H1 (cell line): ENCODE measurements around the gene ZBTB1. TPM values are rescaled to one million over a fixed set of nuclear protein-coding genes. Genes with fewer than 3 reads are reported as not detected.

ENCODE experiments used
- CTCF ChIA-PET: fragments of 300-600 bp; sonication (Branson Sonifier 250); formaldehyde crosslinking; loops from one replicate; lab custom pipeline; 2021; ENCODE audit not compliant: partially characterized antibody; lab: Charles Lee
- POLR2A ChIA-PET: fragments of 300-600 bp; sonication (Branson Sonifier 250); formaldehyde crosslinking; loops from one replicate; lab custom pipeline; 2021; ENCODE audit warnings: inconsistent platforms; ENCODE audit not compliant: partially characterized antibody; lab: Charles Lee
- DNase-seq, 2 experiments: peaks; one replicate each; pipeline versions ENCODE4 v3.0.0 to v3.0.0-alpha.2; 2010 to 2022; ENCODE audit warnings: low spot score in 2 of 2, low read depth in 1 of 2, mixed read lengths in 1 of 2
- FAIRE-seq: peaks from 2 replicates; lab custom pipeline; 2011; peaks lifted over from hg19 to GRCh38; lab: Jason Lieb, UNC
- H2AFZ ChIP-seq: 2 replicates; pipeline ENCODE4 v1.8.1; 2012; ENCODE audit warnings: low read length, inconsistent platforms
- H2AK5ac ChIP-seq: 2 replicates; pipeline ENCODE4 v1.6.1; 2013; ENCODE audit warnings: low read depth, low read length
- H2BK120ac ChIP-seq: replicated peaks from 2 replicates; pipeline ENCODE3; 2013; ENCODE audit warnings: low read depth, low read length, inconsistent platforms
- H2BK12ac ChIP-seq: 2 replicates; pipeline ENCODE4 v1.6.1; 2013; ENCODE audit warnings: low read depth, low read length
- H2BK15ac ChIP-seq: 2 replicates; pipeline ENCODE4 v1.6.1; 2013; ENCODE audit warnings: low read length
- H2BK20ac ChIP-seq: 2 replicates; pipeline ENCODE4 v1.6.1; 2013; ENCODE audit warnings: low read length
- H2BK5ac ChIP-seq: 2 replicates; pipeline ENCODE4 v1.6.1; 2013; ENCODE audit warnings: low read depth, low read length
- H3K14ac ChIP-seq: 2 replicates; pipeline ENCODE4 v1.6.1; 2013; ENCODE audit warnings: inconsistent platforms; ENCODE audit not compliant: insufficient read length
- H3K18ac ChIP-seq: 2 replicates; pipeline ENCODE4 v1.6.1; 2013; ENCODE audit warnings: low read length; ENCODE audit errors: extremely low read depth
- H3K23ac ChIP-seq: 2 replicates; pipeline ENCODE4 v1.6.1; 2013; ENCODE audit warnings: inconsistent platforms; ENCODE audit not compliant: insufficient read length
- H3K23me2 ChIP-seq: 2 replicates; pipeline ENCODE4 v1.6.1; 2013; ENCODE audit warnings: low read depth, low read length
- H3K27ac ChIP-seq: 2 replicates; pipeline ENCODE4 v1.6.1; 2011; ENCODE audit warnings: low read depth, low read length, inconsistent platforms
- H3K27me3 ChIP-seq, 4 experiments: replicated peaks in 1 of 4; 1 replicate in 1 of 4; 2 replicates in 3 of 4; pipeline versions ENCODE4 v1.6.1 to v1.8.1; 2011 to 2013; ENCODE audit warnings: low read length in 3 of 4, mild to moderate bottlenecking in 3 of 4, inconsistent platforms in 2 of 4, mixed read lengths in 2 of 4, moderate library complexity in 1 of 4; ENCODE audit not compliant: control insufficient read depth in 3 of 4, insufficient read depth in 3 of 4; ENCODE audit errors: extremely low read depth in 1 of 4
- H3K36me3 ChIP-seq, 4 experiments: 2 replicates each; pipeline versions ENCODE4 v1.6.1 to v1.8.1; 2011 to 2013; ENCODE audit warnings: mild to moderate bottlenecking in 4 of 4, low read length in 3 of 4, moderate library complexity in 2 of 4, control low read depth in 1 of 4, inconsistent platforms in 1 of 4; ENCODE audit not compliant: insufficient read depth in 4 of 4, control insufficient read depth in 2 of 4
- H3K4ac ChIP-seq: replicated peaks from 2 replicates; pipeline ENCODE3; 2013; ENCODE audit warnings: low read length, low read depth, mixed read lengths, inconsistent platforms; ENCODE audit not compliant: insufficient read length
- H3K4me1 ChIP-seq, 4 experiments: replicated peaks in 1 of 4; 1 replicate in 1 of 4; 2 replicates in 3 of 4; pipeline versions ENCODE4 v1.6.1 to v1.8.1; 2011 to 2013; ENCODE audit warnings: low read length in 3 of 4, inconsistent platforms in 2 of 4, mixed read lengths in 1 of 4; ENCODE audit not compliant: insufficient read depth in 4 of 4, control insufficient read depth in 3 of 4
- H3K4me2 ChIP-seq, 2 experiments: 2 replicates each; pipeline versions ENCODE4 v1.6.1 to v1.8.1; 2011 to 2013; ENCODE audit warnings: low read depth in 2 of 2, low read length in 2 of 2, control low read depth in 1 of 2, inconsistent platforms in 1 of 2, mild to moderate bottlenecking in 1 of 2; ENCODE audit not compliant: insufficient read depth in 1 of 2
- H3K4me3 ChIP-seq, 4 experiments: fragments of 200-600, 300-600 bp in 1 of 4; sonication (generic), shearing (Covaris generic), sonication (Bioruptor Twin) in 1 of 4; 2 replicates each; pipeline versions ENCODE4 v1.5.1 to v1.8.1; 2011 to 2016; ENCODE audit warnings: low read length in 4 of 4, low read depth in 3 of 4, control low read depth in 2 of 4, inconsistent platforms in 2 of 4, mild to moderate bottlenecking in 2 of 4, mixed read lengths in 1 of 4, moderate library complexity in 1 of 4; ENCODE audit not compliant: insufficient read depth in 2 of 4; ENCODE audit errors: extremely low read depth in 1 of 4
- H3K56ac ChIP-seq: replicated peaks from 2 replicates; pipeline ENCODE3; 2013; ENCODE audit warnings: low read depth, mild to moderate bottlenecking, mixed read lengths, low read length, inconsistent platforms; ENCODE audit not compliant: insufficient read length
- H3K79me1 ChIP-seq: 2 replicates; pipeline ENCODE4 v1.6.1; 2013; ENCODE audit warnings: low read depth, low read length, control low read depth
- H3K79me2 ChIP-seq, 2 experiments: 2 replicates each; pipeline versions ENCODE4 v1.6.1 to v1.8.1; 2012 to 2013; ENCODE audit warnings: low read length in 2 of 2, mild to moderate bottlenecking in 2 of 2, inconsistent platforms in 1 of 2; ENCODE audit not compliant: insufficient read depth in 2 of 2, control insufficient read depth in 1 of 2
- H3K9ac ChIP-seq, 4 experiments: replicated peaks in 1 of 4; 1 replicate in 1 of 4; 2 replicates in 3 of 4; pipeline versions ENCODE4 v1.6.1 to v1.8.1; 2011 to 2013; ENCODE audit warnings: low read depth in 3 of 4, low read length in 3 of 4, control low read depth in 2 of 4, mild to moderate bottlenecking in 2 of 4, moderate library complexity in 2 of 4, inconsistent platforms in 1 of 4; ENCODE audit errors: extremely low read depth in 1 of 4
- H3K9me3 ChIP-seq, 2 experiments: 2 replicates each; pipeline versions ENCODE4 v1.6.1 to v1.8.1; 2012 to 2013; ENCODE audit warnings: mild to moderate bottlenecking in 2 of 2, moderate library complexity in 2 of 2, control low read depth in 1 of 2, inconsistent platforms in 1 of 2, low read depth in 1 of 2, low read length in 1 of 2, mixed read lengths in 1 of 2; ENCODE audit not compliant: insufficient read depth in 2 of 2
- H4K20me1 ChIP-seq, 2 experiments: replicated peaks in 1 of 2; 2 replicates each; pipeline versions ENCODE3 to v1.8.1; 2011 to 2013; ENCODE audit warnings: inconsistent platforms in 2 of 2, low read length in 2 of 2, mild to moderate bottlenecking in 1 of 2; ENCODE audit not compliant: insufficient read depth in 2 of 2, control insufficient read depth in 1 of 2
- H4K5ac ChIP-seq: 2 replicates; pipeline ENCODE4 v1.6.1; 2013; ENCODE audit warnings: low read length, low read depth, mixed read lengths, inconsistent platforms; ENCODE audit not compliant: insufficient read length
- H4K8ac ChIP-seq: 2 replicates; pipeline ENCODE4 v1.8.0; 2013; ENCODE audit warnings: mild to moderate bottlenecking, moderate library complexity, low read length, inconsistent platforms; ENCODE audit not compliant: insufficient read depth; ENCODE audit errors: extremely low read depth
- H4K91ac ChIP-seq: replicated peaks from 2 replicates; pipeline ENCODE3; 2013; ENCODE audit warnings: low read length, mixed read lengths, inconsistent platforms; ENCODE audit not compliant: insufficient read length
- CEBPB ChIP-seq: IDR thresholded peaks from 2 replicates; pipeline ENCODE4 v1.6.1; 2012; ENCODE audit warnings: low read depth, low read length
- EGR1 ChIP-seq: IDR thresholded peaks from 2 replicates; pipeline ENCODE4 v1.6.1; 2011; ENCODE audit warnings: low read depth, low read length, borderline replicate concordance
- MAFK ChIP-seq: IDR thresholded peaks from 2 replicates; pipeline ENCODE4 v1.6.1; 2012; ENCODE audit warnings: low read depth, mild to moderate bottlenecking, improper control_type of control experiment, low read length
- POLR2AphosphoS5 ChIP-seq: IDR thresholded peaks from 2 replicates; pipeline ENCODE4 v1.6.1; 2011; ENCODE audit warnings: low read depth, low read length
- POU5F1 ChIP-seq: IDR thresholded peaks from 2 replicates; pipeline ENCODE4 v1.6.1; 2011; ENCODE audit warnings: low read depth, mild to moderate bottlenecking, low read length, moderate library complexity
- SIN3A ChIP-seq, 2 experiments: IDR thresholded peaks in 1 of 2; conservative IDR thresholded peaks in 1 of 2; 2 replicates each; pipeline ENCODE4 v1.6.1; 2011 to 2012; ENCODE audit warnings: low read length in 2 of 2, improper control_type of control experiment in 1 of 2, low read depth in 1 of 2, mild to moderate bottlenecking in 1 of 2
- SUZ12 ChIP-seq: fragments of 200-600 bp; sonication (generic); IDR thresholded peaks from 2 replicates; pipeline ENCODE4 v1.6.1; 2012; ENCODE audit warnings: mild to moderate bottlenecking, inconsistent platforms, low read length, moderate library complexity, mixed read lengths
- TEAD4 ChIP-seq: IDR thresholded peaks from 2 replicates; pipeline ENCODE4 v1.6.1; 2012; ENCODE audit warnings: low read depth, low read length, inconsistent platforms, mixed read lengths
- WGBS, 2 experiments: shearing (Covaris generic) in 1 of 2; methylation state at CpG; one replicate each; pipeline versions ENCODE4 v1.1.6 to v1.1.7; 2013 to 2015; ENCODE audit warnings: low lambda C conversion rate in 2 of 2, mixed read lengths in 2 of 2, inconsistent platforms in 1 of 2, low coverage in 1 of 2, missing lambda C conversion rate in 1 of 2; ENCODE audit not compliant: insufficient replicate concordance in 2 of 2, insufficient coverage in 1 of 2, insufficient read length in 1 of 2; ENCODE audit errors: extremely low coverage in 1 of 2, missing lambda C conversion rate in 1 of 2; 5-methylcytosine and 5-hydroxymethylcytosine counted together
- polyA plus RNA-seq, 7 experiments: library from polyadenylated mRNA; depleted of rRNA in 3 of 7; stranded (reverse) in 5 of 7; unstranded in 2 of 7; fragments of >200 nt in 5 of 7; fragments of 200-250 nt in 2 of 7; gene quantifications; 1 replicate in 5 of 7; 2 replicates in 1 of 7; 4 replicates in 1 of 7; pipeline versions ENCODE4 v1.2.1 to v1.2.3, GENCODE V29; 2011 to 2013; ENCODE audit warnings: missing spikeins in 2 of 7, mixed read lengths in 2 of 7
- total RNA-seq: library from RNA; stranded (reverse); fragmentation: NEBNext Ultra II Directional; extraction: Animal tissue kit (Norgen Biotek cat#: 25700); gene quantifications from 2 replicates; pipeline ENCODE4 v1.2.1, GENCODE V29; 2021
- TF ChIP-seq, protein P1 (sequence below): IDR thresholded peaks from 2 replicates; pipeline ENCODE4 v1.6.1; 2011; ENCODE audit warnings: low read depth, mild to moderate bottlenecking, low read length; ENCODE audit not compliant: insufficient read depth
- TF ChIP-seq, protein P2 (sequence below): IDR thresholded peaks from 2 replicates; pipeline ENCODE4 v1.6.1; 2012; ENCODE audit warnings: inconsistent platforms

ZBTB1 gene
- total and polyA plus RNA-seq, 2 of the 8 experiments (the other 6 are each of a cell fraction or from before 2014, with no cell fraction given), result 13.6 to 27.5 TPM

DNA sequence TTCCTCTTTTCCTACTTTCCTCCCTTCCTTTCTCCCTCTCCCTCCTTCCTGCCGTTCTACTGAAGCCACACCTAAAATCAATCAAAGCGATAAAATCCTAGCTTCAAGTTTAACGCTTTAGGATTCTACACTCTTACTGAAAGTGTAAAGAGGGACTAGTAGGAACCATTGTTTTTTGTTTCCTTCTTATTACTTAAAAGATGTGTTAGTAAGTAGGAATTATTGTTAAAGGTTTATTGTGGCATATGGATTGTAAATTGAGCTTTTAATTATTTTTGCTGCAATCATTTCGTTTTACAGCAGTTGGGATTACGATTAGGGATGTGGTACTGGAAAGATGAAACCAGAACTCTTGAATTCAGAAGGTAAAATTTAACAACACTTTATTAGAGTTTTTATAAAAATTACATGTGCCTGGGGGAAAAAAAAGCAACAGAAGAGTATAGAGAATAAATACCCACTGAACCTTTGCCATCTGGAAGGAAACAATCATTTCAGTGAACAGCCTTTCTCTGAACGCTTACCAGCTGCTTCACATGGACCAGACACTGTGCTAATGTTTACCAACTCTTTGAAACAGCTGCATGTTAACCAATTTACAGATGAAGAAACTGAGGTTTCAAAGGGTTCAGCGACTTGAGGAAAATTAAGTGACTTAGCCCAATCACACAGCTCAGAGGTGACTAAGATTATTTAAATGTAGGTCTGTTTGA lies 46.2 kb downstream of the ZBTB1 start:
- H3K23me2 ChIP-seq, result peaks cover 4% of the 10 kb centered on the region; the same call in 1 of the 2 replicates
- no peak overlapping the region for H4K91ac ChIP-seq
- H3K27me3 ChIP-seq, result peaks cover 1 to 10% (median 7%) of the 10 kb centered on the region in 4 experiments; a peak in 6 of 7 replicates
- FAIRE-seq (peak; percentile 13), DNase-seq (no peak)
- H3K9ac ChIP-seq, result no peak overlapping the region; a peak in 1 of 7 replicates
- H2BK15ac ChIP-seq, result no peak overlapping the region
- peak overlapping the region; percentile 83 to 99 for H3K4me2 ChIP-seq
- peak overlapping the region; percentile 60 for H3K56ac ChIP-seq
- H4K8ac ChIP-seq, result no peak overlapping the region
- no peak overlapping the region for H2BK5ac ChIP-seq
- peak overlapping the region in 2 of 4 experiments; percentile 52 to 64; a peak in 5 of 8 replicates for H3K4me3 ChIP-seq
- peak overlapping the region; percentile 82; the same call in 1 of the 2 replicates for H3K18ac ChIP-seq
- POLR2A ChIA-PET, result interaction anchor here (0.6 to 1.9 kb wide), 8 partner anchors 8 to 1009 kb away, joined by 3 to 9 read pairs (median 4); partner anchors contain the start of genes HSPA2, PLEKHG3 and ZBTB1
- no peak overlapping the region for H3K27ac ChIP-seq
- H2BK120ac ChIP-seq, result no peak overlapping the region
- H4K5ac ChIP-seq, result no peak overlapping the region
- H3K4me1 ChIP-seq, result peaks cover 0 to 10% (median 4%) of the 10 kb centered on the region in 4 experiments; a peak in 6 of 7 replicates
- 0 out of 4 replicates have a peak, but pooled peaks cover 0 to 2% of the 10 kb centered on the region in 2 experiments for H3K79me2 ChIP-seq
- H2AFZ ChIP-seq, result peak overlapping the region; percentile 55; the same call in 1 of the 2 replicates
- 74% methylated on average over 7 of the region's 7 CpGs; no CpG with 5 or more reads in 1 of the 2 experiments for WGBS, 2 experiments
- H3K9me3 ChIP-seq, result no peaks in the 10 kb centered on the region
- CTCF ChIA-PET, result interaction anchor here (0.6 to 2.7 kb wide), 9 partner anchors 10 to 326 kb away, joined by 3 to 14 read pairs (median 4); partner anchors contain the start of gene HSPA2
- no peaks in the 10 kb centered on the region; the same call in 1 of the 2 replicates for H3K79me1 ChIP-seq
- peak overlapping the region; percentile 69 for H2BK12ac ChIP-seq
- no peaks in the 10 kb centered on the region for H4K20me1 ChIP-seq
- H3K36me3 ChIP-seq, result no peaks in the 10 kb centered on the region
- H3K4ac ChIP-seq, result peak overlapping the region; percentile 9
- no peak overlapping the region for H3K23ac ChIP-seq
- no peak overlapping the region for H2AK5ac ChIP-seq
- no peak overlapping the region for H3K14ac ChIP-seq
- no peak overlapping the region for H2BK20ac ChIP-seq
- TF ChIP-seq CEBPB (no peak), MAFK (no peak), EGR1 (no peak), POU5F1 (no peak), POLR2AphosphoS5 (no peak), TEAD4 (no peak), SUZ12 (no peak), SIN3A (conservative IDR thresholded peaks at IDR 0.05 in 1 of 2, IDR thresholded peaks at IDR 0.05 in 1 of 2; ENCODE audit: low read depth in 1 of 2, low read length in 2 of 2) (no peak)
- TF ChIP-seq, protein P1, sequence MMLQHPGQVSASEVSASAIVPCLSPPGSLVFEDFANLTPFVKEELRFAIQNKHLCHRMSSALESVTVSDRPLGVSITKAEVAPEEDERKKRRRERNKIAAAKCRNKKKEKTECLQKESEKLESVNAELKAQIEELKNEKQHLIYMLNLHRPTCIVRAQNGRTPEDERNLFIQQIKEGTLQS, result no peak
- TF ChIP-seq, protein P2, sequence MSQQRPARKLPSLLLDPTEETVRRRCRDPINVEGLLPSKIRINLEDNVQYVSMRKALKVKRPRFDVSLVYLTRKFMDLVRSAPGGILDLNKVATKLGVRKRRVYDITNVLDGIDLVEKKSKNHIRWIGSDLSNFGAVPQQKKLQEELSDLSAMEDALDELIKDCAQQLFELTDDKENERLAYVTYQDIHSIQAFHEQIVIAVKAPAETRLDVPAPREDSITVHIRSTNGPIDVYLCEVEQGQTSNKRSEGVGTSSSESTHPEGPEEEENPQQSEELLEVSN, result no peak
